SKM-1 (cell line): Measurements from ENCODE around the gene ABCC12.
"Not testable (repeated sequence)": the region's sequence is repeated elsewhere in the genome, so short reads cannot be mapped to it uniquely, and the experiment has no call there.

Experiments
- DNase-seq: peaks from one replicate; lab custom pipeline; 2025; ENCODE audit not compliant: unreplicated experiment; lab: John Stamatoyannopoulos, UW

ABCC12 gene

GRCh38 chr16:48166617-48167016 is 10.8 kb upstream of the ABCC12 start:
- DNase-seq = not testable (repeated sequence)

GRCh38 chr16:48165961-48166578 is 10.3 kb upstream of the ABCC12 start:
- no peak for DNase-seq

GRCh38 chr16:48164907-48165715 is 9.3 kb upstream of the ABCC12 start:
- peak; percentile 7 for DNase-seq

GRCh38 chr16:48162839-48163410 is 7.1 kb upstream of the ABCC12 start:
- DNase-seq = no peak

- no peak for DNase-seq
Measured at GRCh38 chr16:48161906-48162305, 6.1 kb upstream of the ABCC12 start.

- DNase-seq = no peak
Measured at GRCh38 chr16:48160575-48160974, 4.8 kb upstream of the ABCC12 start.

GRCh38 chr16:48158296-48158695 is 2.5 kb upstream of the ABCC12 start:
- DNase-seq = no peak

GRCh38 chr16:48157794-48158193 is 2.0 kb upstream of the ABCC12 start:
- no peak for DNase-seq

- no peak for DNase-seq
Measured at GRCh38 chr16:48157302-48157701, 1.5 kb upstream of the ABCC12 start.

- peak; percentile 30 for DNase-seq
Measured at GRCh38 chr16:48156790-48157209, 1.0 kb upstream of the ABCC12 start.

- no peak for DNase-seq
Measured at GRCh38 chr16:48153774-48154173, 2.0 kb downstream of the ABCC12 start.

- no peak for DNase-seq
Measured at GRCh38 chr16:48152226-48152625, 3.6 kb downstream of the ABCC12 start.

- no peak for DNase-seq
Measured at GRCh38 chr16:48150707-48151106, 5.1 kb downstream of the ABCC12 start.

GRCh38 chr16:48146710-48147109 is 9.1 kb downstream of the ABCC12 start:
- no peak for DNase-seq

- no peak for DNase-seq
Measured at GRCh38 chr16:48146131-48146530, 9.7 kb downstream of the ABCC12 start.

- DNase-seq = no peak
Measured at GRCh38 chr16:48143812-48144368, 11.9 kb downstream of the ABCC12 start.

- DNase-seq = no peak
Measured at GRCh38 chr16:48140821-48141220, 15.0 kb downstream of the ABCC12 start.

GRCh38 chr16:48139517-48139916 is 16.3 kb downstream of the ABCC12 start:
- no peak for DNase-seq

GRCh38 chr16:48138543-48138942 is 17.2 kb downstream of the ABCC12 start:
- no peak for DNase-seq

GRCh38 chr16:48137822-48138221 is 18.0 kb downstream of the ABCC12 start:
- no peak for DNase-seq

GRCh38 chr16:48136547-48137360 is 19.0 kb downstream of the ABCC12 start:
- no peak for DNase-seq
